Duodenal mucosa (tissue), 2 donors: ENCODE measurements around the gene VGLL4.

Experiments
- H3K27ac ChIP-seq: one replicate; pipeline ENCODE4 v1.7.0; 2013; ENCODE audit warnings: low read depth, low read length
- H3K27me3 ChIP-seq, 2 donors: one replicate each; pipeline ENCODE4 v1.7.0; 2013; ENCODE audit warnings: low read length in 2 of 2, control low read depth in 1 of 2; ENCODE audit not compliant: insufficient read depth in 2 of 2, control insufficient read depth in 1 of 2
- H3K36me3 ChIP-seq, 2 donors: one replicate each; pipeline ENCODE4 v1.7.0; 2013; ENCODE audit warnings: low read length in 2 of 2, control low read depth in 1 of 2; ENCODE audit not compliant: insufficient read depth in 2 of 2, control insufficient read depth in 1 of 2
- H3K4me1 ChIP-seq, 2 donors: one replicate each; pipeline ENCODE4 v1.7.0; 2013; ENCODE audit warnings: low read length in 2 of 2, control low read depth in 1 of 2; ENCODE audit not compliant: insufficient read depth in 2 of 2, control insufficient read depth in 1 of 2
- H3K4me3 ChIP-seq, 2 donors: one replicate each; pipeline ENCODE4 v1.7.0; 2013; ENCODE audit warnings: low read length in 2 of 2, low read depth in 1 of 2
- H3K9ac ChIP-seq, 2 donors: one replicate each; pipeline ENCODE4 v1.7.0; 2013; ENCODE audit warnings: low read length in 2 of 2, low read depth in 1 of 2
- H3K9me3 ChIP-seq, 2 donors: one replicate each; pipeline ENCODE4 v1.7.0; 2013; ENCODE audit warnings: low read length in 2 of 2, control low read depth in 1 of 2; ENCODE audit not compliant: control insufficient read depth in 1 of 2

The VGLL4 gene

GRCh38 chr3:11591002-11591355 is 52.7 kb downstream of the VGLL4 start:
- Histone ChIP-seq H3K4me1 (peaks cover 13 to 40% of the 10 kb centered on the region in 2 donors), H3K27ac (no peak overlapping the region), H3K9ac (no peak overlapping the region), H3K27me3 (no peaks in the 10 kb centered on the region), H3K9me3 (no peaks in the 10 kb centered on the region), H3K4me3 (no peak overlapping the region), H3K36me3 (peaks cover 0 to 14% of the 10 kb centered on the region in 2 donors)

- Histone ChIP-seq H3K4me1 (peaks cover 13 to 40% of the 10 kb centered on the region in 2 donors), H3K9ac (no peak overlapping the region), H3K4me3 (no peak overlapping the region), H3K36me3 (peaks cover 0 to 14% of the 10 kb centered on the region in 2 donors), H3K27ac (no peak overlapping the region), H3K27me3 (no peaks in the 10 kb centered on the region), H3K9me3 (no peaks in the 10 kb centered on the region)
Observed at GRCh38 chr3:11589706-11590105, 54.0 kb downstream of the VGLL4 start.

- no peak overlapping the region for H3K9ac ChIP-seq
Observed at GRCh38 chr3:11588755-11589154, 55.0 kb downstream of the VGLL4 start.

GRCh38 chr3:11588338-11588737 is 55.4 kb downstream of the VGLL4 start:
- H3K4me1 ChIP-seq, result peaks cover 14 to 45% of the 10 kb centered on the region in 2 donors
- H3K36me3 ChIP-seq, result peaks cover 0 to 4% of the 10 kb centered on the region in 2 donors
- no peak overlapping the region for H3K9ac ChIP-seq
- no peak overlapping the region for H3K4me3 ChIP-seq
- H3K9me3 ChIP-seq, result no peaks in the 10 kb centered on the region
- no peaks in the 10 kb centered on the region for H3K27me3 ChIP-seq
- no peak overlapping the region for H3K27ac ChIP-seq

More at GRCh38 chr3:11588755-11589154, 55.0 kb downstream of the VGLL4 start:
- Histone ChIP-seq H3K4me1 (peaks cover 13 to 40% of the 10 kb centered on the region in 2 donors), H3K27ac (no peak overlapping the region), H3K4me3 (no peak overlapping the region), H3K9me3 (no peaks in the 10 kb centered on the region), H3K36me3 (peaks cover 0 to 7% of the 10 kb centered on the region in 2 donors), H3K27me3 (no peaks in the 10 kb centered on the region)

GRCh38 chr3:11587766-11588165 is 55.9 kb downstream of the VGLL4 start:
- H3K4me1 ChIP-seq, result peaks cover 20 to 45% of the 10 kb centered on the region in 2 donors
- peaks cover 0 to 4% of the 10 kb centered on the region in 2 donors for H3K36me3 ChIP-seq
- no peaks in the 10 kb centered on the region for H3K9me3 ChIP-seq
- no peak overlapping the region for H3K9ac ChIP-seq
- no peak overlapping the region for H3K27ac ChIP-seq
- H3K27me3 ChIP-seq, result no peaks in the 10 kb centered on the region
- H3K4me3 ChIP-seq, result no peak overlapping the region

- Histone ChIP-seq H3K27ac (no peak overlapping the region), H3K36me3 (peaks cover 0 to 4% of the 10 kb centered on the region in 2 donors), H3K4me1 (peaks cover 26 to 33% of the 10 kb centered on the region in 2 donors)
Observed at GRCh38 chr3:11584570-11584969, 59.1 kb downstream of the VGLL4 start.

GRCh38 chr3:11583638-11584046 is 60.1 kb downstream of the VGLL4 start:
- Histone ChIP-seq H3K9me3 (no peaks in the 10 kb centered on the region), H3K4me1 (peaks cover 26 to 27% of the 10 kb centered on the region in 2 donors), H3K4me3 (no peak overlapping the region), H3K36me3 (peaks cover 0 to 4% of the 10 kb centered on the region in 2 donors), H3K9ac (no peak overlapping the region), H3K27me3 (no peaks in the 10 kb centered on the region), H3K27ac (no peak overlapping the region)

More at GRCh38 chr3:11584570-11584969, 59.1 kb downstream of the VGLL4 start:
- Histone ChIP-seq H3K9ac (no peak overlapping the region), H3K4me3 (no peak overlapping the region), H3K9me3 (no peaks in the 10 kb centered on the region), H3K27me3 (no peaks in the 10 kb centered on the region)

GRCh38 chr3:11583235-11583634 is 60.5 kb downstream of the VGLL4 start:
- Histone ChIP-seq H3K27me3 (no peaks in the 10 kb centered on the region), H3K9ac (no peak overlapping the region), H3K4me1 (peaks cover 26 to 27% of the 10 kb centered on the region in 2 donors), H3K4me3 (no peak overlapping the region), H3K9me3 (no peaks in the 10 kb centered on the region), H3K27ac (no peak overlapping the region), H3K36me3 (peaks cover 0 to 4% of the 10 kb centered on the region in 2 donors)

- Histone ChIP-seq H3K9ac (peak overlapping the region in 1 of 2 donors; percentile 20), H3K4me3 (peak overlapping the region; percentile 49), H3K9me3 (no peaks in the 10 kb centered on the region), H3K4me1 (peaks cover 26 to 27% of the 10 kb centered on the region in 2 donors), H3K36me3 (no peaks in the 10 kb centered on the region), H3K27ac (no peak overlapping the region), H3K27me3 (no peaks in the 10 kb centered on the region)
Observed at GRCh38 chr3:11582191-11582968, 61.3 kb downstream of the VGLL4 start.

- Histone ChIP-seq H3K27ac (no peak overlapping the region), H3K36me3 (no peaks in the 10 kb centered on the region), H3K9ac (peak overlapping the region in 1 of 2 donors; percentile 20), H3K9me3 (no peaks in the 10 kb centered on the region), H3K27me3 (no peaks in the 10 kb centered on the region), H3K4me3 (peak overlapping the region; percentile 49), H3K4me1 (peaks cover 26 to 27% of the 10 kb centered on the region in 2 donors)
Observed at GRCh38 chr3:11581237-11582190, 62.2 kb downstream of the VGLL4 start.
